ENCODE data around the gene IGSF9B. TPM values are rescaled to one million over a fixed set of nuclear protein-coding genes. Genes with fewer than 3 reads are reported as not detected.

The IGSF9B gene
- total RNA-seq (2016; rRNA removed; fragmentation: Illumina TruSeq; extraction: Trizol) (not detected in 2 replicates), polyA plus RNA-seq (2011; rRNA removed) (not detected in 2 replicates), polyA minus RNA-seq (2011; rRNA and poly(A)+ RNA removed; ENCODE audit: low replicate concordance) (not detected in 2 replicates), Bru-seq, nascent RNA (percentile 2 among the genes with signal in this experiment), BruChase-seq, experiment 1, labeled RNA remaining after a 6-hour chase (percentile 3 among the genes with signal in this experiment), BruChase-seq, experiment 2, labeled RNA remaining after a 2-hour chase (percentile 6 among the genes with signal in this experiment)
- not detected in 2 replicates for total RNA-seq (2016; cell fraction: cytosol; rRNA removed; fragmentation: Illumina TruSeq; extraction: Trizol; ENCODE audit: low read depth)
- total RNA-seq (2016; cell fraction: insoluble cytoplasmic fraction; rRNA removed; fragmentation: Illumina TruSeq; extraction: Trizol), result not detected in 2 replicates
- 0.09 TPM in 1 of 2 replicates, not detected in the other for total RNA-seq (2016; cell fraction: membrane; rRNA removed; fragmentation: Illumina TruSeq; extraction: Trizol)
- total RNA-seq (2016; cell fraction: nucleus; rRNA removed; fragmentation: Illumina TruSeq; extraction: Trizol), result not detected in 2 replicates
- not detected in 2 replicates for polyA plus RNA-seq (2011; cell fraction: cytosol; rRNA removed)
- polyA plus RNA-seq (2011; cell fraction: nucleus; rRNA removed), result 0.19 and 0.21 TPM in 2 replicates
- polyA plus RNA-seq (2012), result not detected in 2 replicates
- not detected in 2 replicates for polyA plus RNA-seq (2016; cell fraction: cytosol; fragmentation: Illumina TruSeq; extraction: Trizol; ENCODE audit: low read depth)
- not detected in 2 replicates for polyA plus RNA-seq (2016; cell fraction: insoluble cytoplasmic fraction; fragmentation: Illumina TruSeq; extraction: Trizol; ENCODE audit: low read depth)
- polyA plus RNA-seq (2016; cell fraction: membrane; fragmentation: Illumina TruSeq; extraction: Trizol; ENCODE audit: low read depth), result not detected in 2 replicates
- not detected in 2 replicates for polyA plus RNA-seq (2016; cell fraction: nucleus; fragmentation: Illumina TruSeq; extraction: Trizol; ENCODE audit: insufficient read depth, low read depth)
- polyA minus RNA-seq (2011; cell fraction: cytosol; rRNA and poly(A)+ RNA removed), result not detected in 2 replicates
- not detected in 2 replicates for polyA minus RNA-seq (2011; cell fraction: nucleus; rRNA and poly(A)+ RNA removed)
- long read RNA-seq, experiment 1, result 0 reads
- long read RNA-seq, experiment 2, result 0 reads

GRCh38 chr11:133956650-133957633, at the start of gene IGSF9B:
Gene IGSF9B (minus strand): TSS chr11:133956968. CDS start chr11:133956754, 214 bp downstream.
- no peak for FAIRE-seq
- Histone ChIP-seq H3K4me3 (replicated peaks in 1 of 3; ENCODE audit: insufficient read depth in 1 of 3, low read depth in 2 of 3, low read length in 3 of 3) (no peak within 1 kb of the TSS), H3K9ac (ENCODE audit: insufficient read depth, low read depth, low read length) (no peak within 1 kb of the TSS), H3K9me3 (ENCODE audit: low read length) (no peaks in the 10 kb centered on the region), H2AFZ (ENCODE audit: low read length) (no peak within 1 kb of the TSS), H3K27me3 (ENCODE audit: control insufficient read depth in 1 of 2, insufficient read depth in 2 of 2, low read length in 2 of 2) (peaks cover 3 to 57% of the 10 kb centered on the region in 2 experiments), H3K79me2 (ENCODE audit: insufficient read depth, low read length) (no peaks in the 10 kb centered on the region), H3K27ac (ENCODE audit: extremely low read length, insufficient read depth, low read length) (no peak within 1 kb of the TSS), H4K20me1 (ENCODE audit: insufficient read depth, low read length) (0 out of 2 replicates have a peak, but pooled peaks cover 4% of the 10 kb centered on the region), H3K36me3 (replicated peaks in 1 of 2; ENCODE audit: control insufficient read depth in 1 of 2, insufficient read depth in 2 of 2, low read length in 2 of 2) (no peaks in the 10 kb centered on the region), H3K4me1 (ENCODE audit: insufficient read depth, low read length) (no peaks in the 10 kb centered on the region), H3K4me2 (ENCODE audit: low read depth, low read length) (no peak within 1 kb of the TSS)
- DNase-seq (ENCODE audit: low spot score), result no peak
- ATAC-seq, result peak; percentile 80
- in situ Hi-C loops (cut with HindIII; ENCODE audit: extremely low pct_ligation_motif_present, low pct_unique_long_range_greater_than_20kb), result no loop called here
- CTCF ChIA-PET (ENCODE audit: low intra/inter-chr PET ratio, low total read pairs), result no interaction called here
- intact Hi-C loops (cut with micrococcal nuclease; ENCODE audit: unreplicated experiment), result no loop called here
- BruUV-seq (replicated peaks), result no TSS peak
- peak; percentile 70 for TF ChIP-seq NFYC (CRISPR knock-in tag; IDR thresholded peaks at IDR 0.05)
- no peak for TF ChIP-seq ZNF674 (CRISPR knock-in tag; IDR thresholded peaks at IDR 0.05; ENCODE audit: low read depth)
- TF ChIP-seq NFYB (CRISPR knock-in tag; IDR thresholded peaks at IDR 0.05), result peak; percentile 73
- peak; percentile 66 for TF ChIP-seq SP2 (CRISPR knock-in tag; IDR thresholded peaks at IDR 0.05)
- no peak for TF ChIP-seq JARID2 (CRISPR knock-in tag; IDR thresholded peaks at IDR 0.05; ENCODE audit: insufficient replicate concordance)
- no peak for TF ChIP-seq ZFP36 (IDR thresholded peaks at IDR 0.05; ENCODE audit: borderline replicate concordance, low read depth, low read length, partially characterized antibody)
- peak; percentile 34; the same call in 1 of the 2 replicates for TF ChIP-seq GABPB1 (CRISPR knock-in tag; IDR thresholded peaks at IDR 0.05)
- TF ChIP-seq ATF2 (CRISPR knock-in tag; IDR thresholded peaks at IDR 0.05), result no peak
- TF ChIP-seq MBD4 (IDR thresholded peaks at IDR 0.05; ENCODE audit: borderline replicate concordance, low read length), result no peak
- no peak for TF ChIP-seq FOXC1 (CRISPR knock-in tag; IDR thresholded peaks at IDR 0.05; ENCODE audit: borderline replicate concordance)
- POLR2A ChIA-PET, result no interaction called here
- 13% methylated on average over 3 of the region's 100 CpGs for WGBS (ENCODE audit: low lambda C conversion rate)
